H1 (cell line): ENCODE measurements around the gene FHL2. TPM values are rescaled to one million over a fixed set of nuclear protein-coding genes. Genes with fewer than 3 reads are reported as not detected.

ENCODE experiments used
- CTCF ChIA-PET: fragments of 300-600 bp; sonication (Branson Sonifier 250); formaldehyde crosslinking; loops from one replicate; lab custom pipeline; 2021; ENCODE audit not compliant: partially characterized antibody; lab: Charles Lee
- POLR2A ChIA-PET: fragments of 300-600 bp; sonication (Branson Sonifier 250); formaldehyde crosslinking; loops from one replicate; lab custom pipeline; 2021; ENCODE audit warnings: inconsistent platforms; ENCODE audit not compliant: partially characterized antibody; lab: Charles Lee
- DNase-seq, 2 experiments: peaks; one replicate each; pipeline versions ENCODE4 v3.0.0 to v3.0.0-alpha.2; 2010 to 2022; ENCODE audit warnings: low spot score in 2 of 2, low read depth in 1 of 2, mixed read lengths in 1 of 2
- FAIRE-seq: peaks from 2 replicates; lab custom pipeline; 2011; peaks lifted over from hg19 to GRCh38; lab: Jason Lieb, UNC
- H2AFZ ChIP-seq: 2 replicates; pipeline ENCODE4 v1.8.1; 2012; ENCODE audit warnings: low read length, inconsistent platforms
- H2AK5ac ChIP-seq: 2 replicates; pipeline ENCODE4 v1.6.1; 2013; ENCODE audit warnings: low read depth, low read length
- H2BK120ac ChIP-seq: replicated peaks from 2 replicates; pipeline ENCODE3; 2013; ENCODE audit warnings: low read depth, low read length, inconsistent platforms
- H2BK12ac ChIP-seq: 2 replicates; pipeline ENCODE4 v1.6.1; 2013; ENCODE audit warnings: low read depth, low read length
- H2BK15ac ChIP-seq: 2 replicates; pipeline ENCODE4 v1.6.1; 2013; ENCODE audit warnings: low read length
- H2BK20ac ChIP-seq: 2 replicates; pipeline ENCODE4 v1.6.1; 2013; ENCODE audit warnings: low read length
- H2BK5ac ChIP-seq: 2 replicates; pipeline ENCODE4 v1.6.1; 2013; ENCODE audit warnings: low read depth, low read length
- H3K14ac ChIP-seq: 2 replicates; pipeline ENCODE4 v1.6.1; 2013; ENCODE audit warnings: inconsistent platforms; ENCODE audit not compliant: insufficient read length
- H3K18ac ChIP-seq: 2 replicates; pipeline ENCODE4 v1.6.1; 2013; ENCODE audit warnings: low read length; ENCODE audit errors: extremely low read depth
- H3K23ac ChIP-seq: 2 replicates; pipeline ENCODE4 v1.6.1; 2013; ENCODE audit warnings: inconsistent platforms; ENCODE audit not compliant: insufficient read length
- H3K23me2 ChIP-seq: 2 replicates; pipeline ENCODE4 v1.6.1; 2013; ENCODE audit warnings: low read depth, low read length
- H3K27ac ChIP-seq: 2 replicates; pipeline ENCODE4 v1.6.1; 2011; ENCODE audit warnings: low read depth, low read length, inconsistent platforms
- H3K27me3 ChIP-seq, 4 experiments: replicated peaks in 1 of 4; 1 replicate in 1 of 4; 2 replicates in 3 of 4; pipeline versions ENCODE4 v1.6.1 to v1.8.1; 2011 to 2013; ENCODE audit warnings: low read length in 3 of 4, mild to moderate bottlenecking in 3 of 4, inconsistent platforms in 2 of 4, mixed read lengths in 2 of 4, moderate library complexity in 1 of 4; ENCODE audit not compliant: control insufficient read depth in 3 of 4, insufficient read depth in 3 of 4; ENCODE audit errors: extremely low read depth in 1 of 4
- H3K36me3 ChIP-seq, 4 experiments: 2 replicates each; pipeline versions ENCODE4 v1.6.1 to v1.8.1; 2011 to 2013; ENCODE audit warnings: mild to moderate bottlenecking in 4 of 4, low read length in 3 of 4, moderate library complexity in 2 of 4, control low read depth in 1 of 4, inconsistent platforms in 1 of 4; ENCODE audit not compliant: insufficient read depth in 4 of 4, control insufficient read depth in 2 of 4
- H3K4ac ChIP-seq: replicated peaks from 2 replicates; pipeline ENCODE3; 2013; ENCODE audit warnings: low read length, low read depth, mixed read lengths, inconsistent platforms; ENCODE audit not compliant: insufficient read length
- H3K4me1 ChIP-seq, 4 experiments: replicated peaks in 1 of 4; 1 replicate in 1 of 4; 2 replicates in 3 of 4; pipeline versions ENCODE4 v1.6.1 to v1.8.1; 2011 to 2013; ENCODE audit warnings: low read length in 3 of 4, inconsistent platforms in 2 of 4, mixed read lengths in 1 of 4; ENCODE audit not compliant: insufficient read depth in 4 of 4, control insufficient read depth in 3 of 4
- H3K4me2 ChIP-seq, 2 experiments: 2 replicates each; pipeline versions ENCODE4 v1.6.1 to v1.8.1; 2011 to 2013; ENCODE audit warnings: low read depth in 2 of 2, low read length in 2 of 2, control low read depth in 1 of 2, inconsistent platforms in 1 of 2, mild to moderate bottlenecking in 1 of 2; ENCODE audit not compliant: insufficient read depth in 1 of 2
- H3K4me3 ChIP-seq, 4 experiments: fragments of 200-600, 300-600 bp in 1 of 4; sonication (generic), shearing (Covaris generic), sonication (Bioruptor Twin) in 1 of 4; 2 replicates each; pipeline versions ENCODE4 v1.5.1 to v1.8.1; 2011 to 2016; ENCODE audit warnings: low read length in 4 of 4, low read depth in 3 of 4, control low read depth in 2 of 4, inconsistent platforms in 2 of 4, mild to moderate bottlenecking in 2 of 4, mixed read lengths in 1 of 4, moderate library complexity in 1 of 4; ENCODE audit not compliant: insufficient read depth in 2 of 4; ENCODE audit errors: extremely low read depth in 1 of 4
- H3K56ac ChIP-seq: replicated peaks from 2 replicates; pipeline ENCODE3; 2013; ENCODE audit warnings: low read depth, mild to moderate bottlenecking, mixed read lengths, low read length, inconsistent platforms; ENCODE audit not compliant: insufficient read length
- H3K79me1 ChIP-seq: 2 replicates; pipeline ENCODE4 v1.6.1; 2013; ENCODE audit warnings: low read depth, low read length, control low read depth
- H3K79me2 ChIP-seq, 2 experiments: 2 replicates each; pipeline versions ENCODE4 v1.6.1 to v1.8.1; 2012 to 2013; ENCODE audit warnings: low read length in 2 of 2, mild to moderate bottlenecking in 2 of 2, inconsistent platforms in 1 of 2; ENCODE audit not compliant: insufficient read depth in 2 of 2, control insufficient read depth in 1 of 2
- H3K9ac ChIP-seq, 4 experiments: replicated peaks in 1 of 4; 1 replicate in 1 of 4; 2 replicates in 3 of 4; pipeline versions ENCODE4 v1.6.1 to v1.8.1; 2011 to 2013; ENCODE audit warnings: low read depth in 3 of 4, low read length in 3 of 4, control low read depth in 2 of 4, mild to moderate bottlenecking in 2 of 4, moderate library complexity in 2 of 4, inconsistent platforms in 1 of 4; ENCODE audit errors: extremely low read depth in 1 of 4
- H3K9me3 ChIP-seq, 2 experiments: 2 replicates each; pipeline versions ENCODE4 v1.6.1 to v1.8.1; 2012 to 2013; ENCODE audit warnings: mild to moderate bottlenecking in 2 of 2, moderate library complexity in 2 of 2, control low read depth in 1 of 2, inconsistent platforms in 1 of 2, low read depth in 1 of 2, low read length in 1 of 2, mixed read lengths in 1 of 2; ENCODE audit not compliant: insufficient read depth in 2 of 2
- H4K20me1 ChIP-seq, 2 experiments: replicated peaks in 1 of 2; 2 replicates each; pipeline versions ENCODE3 to v1.8.1; 2011 to 2013; ENCODE audit warnings: inconsistent platforms in 2 of 2, low read length in 2 of 2, mild to moderate bottlenecking in 1 of 2; ENCODE audit not compliant: insufficient read depth in 2 of 2, control insufficient read depth in 1 of 2
- H4K5ac ChIP-seq: 2 replicates; pipeline ENCODE4 v1.6.1; 2013; ENCODE audit warnings: low read length, low read depth, mixed read lengths, inconsistent platforms; ENCODE audit not compliant: insufficient read length
- H4K8ac ChIP-seq: 2 replicates; pipeline ENCODE4 v1.8.0; 2013; ENCODE audit warnings: mild to moderate bottlenecking, moderate library complexity, low read length, inconsistent platforms; ENCODE audit not compliant: insufficient read depth; ENCODE audit errors: extremely low read depth
- H4K91ac ChIP-seq: replicated peaks from 2 replicates; pipeline ENCODE3; 2013; ENCODE audit warnings: low read length, mixed read lengths, inconsistent platforms; ENCODE audit not compliant: insufficient read length
- BRCA1 ChIP-seq: IDR thresholded peaks from 2 replicates; pipeline ENCODE4 v1.6.1; 2012; ENCODE audit warnings: low read depth, low read length, improper control_type of control experiment
- CBX5 ChIP-seq: fragments of 300-800, 300-1000 bp; sonication (generic); IDR thresholded peaks from 2 replicates; pipeline ENCODE4 v1.7.1; 2016; ENCODE audit warnings: antibody characterized with exemption, low read length, low read depth
- CEBPB ChIP-seq: IDR thresholded peaks from 2 replicates; pipeline ENCODE4 v1.6.1; 2012; ENCODE audit warnings: low read depth, low read length
- CHD2 ChIP-seq: IDR thresholded peaks from 2 replicates; pipeline ENCODE4 v1.6.1; 2012; ENCODE audit warnings: low read length, improper control_type of control experiment
- EGR1 ChIP-seq: IDR thresholded peaks from 2 replicates; pipeline ENCODE4 v1.6.1; 2011; ENCODE audit warnings: low read depth, low read length, borderline replicate concordance
- EZH2 ChIP-seq: fragments of 200-600 bp; sonication (generic); IDR thresholded peaks from 2 replicates; pipeline ENCODE4 v1.7.1; 2012; ENCODE audit warnings: low read depth, mild to moderate bottlenecking, moderate library complexity, low read length, inconsistent platforms; ENCODE audit not compliant: severe bottlenecking
- RAD21 ChIP-seq, 2 experiments: IDR thresholded peaks in 1 of 2; conservative IDR thresholded peaks in 1 of 2; 2 replicates each; pipeline ENCODE4 v1.6.1; 2011; ENCODE audit warnings: low read depth in 2 of 2, low read length in 2 of 2, improper control_type of control experiment in 1 of 2, inconsistent platforms in 1 of 2, mild to moderate bottlenecking in 1 of 2, moderate library complexity in 1 of 2
- RNF2 ChIP-seq: fragments of 200-900, 300-1000 bp; sonication (generic); IDR thresholded peaks from 2 replicates; pipeline ENCODE4 v1.7.1; 2016; ENCODE audit warnings: borderline replicate concordance, low read depth, mild to moderate bottlenecking, antibody characterized with exemption, low read length; ENCODE audit not compliant: poor library complexity, severe bottlenecking; ENCODE audit errors: missing control alignments
- SUZ12 ChIP-seq: fragments of 200-600 bp; sonication (generic); IDR thresholded peaks from 2 replicates; pipeline ENCODE4 v1.6.1; 2012; ENCODE audit warnings: mild to moderate bottlenecking, inconsistent platforms, low read length, moderate library complexity, mixed read lengths
- ZNF274 ChIP-seq: IDR thresholded peaks from 2 replicates; pipeline ENCODE4 v1.7.0; 2012; ENCODE audit warnings: low read length, borderline replicate concordance; ENCODE audit errors: extremely low read depth
- WGBS, 2 experiments: shearing (Covaris generic) in 1 of 2; methylation state at CpG; one replicate each; pipeline versions ENCODE4 v1.1.6 to v1.1.7; 2013 to 2015; ENCODE audit warnings: low lambda C conversion rate in 2 of 2, mixed read lengths in 2 of 2, inconsistent platforms in 1 of 2, low coverage in 1 of 2, missing lambda C conversion rate in 1 of 2; ENCODE audit not compliant: insufficient replicate concordance in 2 of 2, insufficient coverage in 1 of 2, insufficient read length in 1 of 2; ENCODE audit errors: extremely low coverage in 1 of 2, missing lambda C conversion rate in 1 of 2; 5-methylcytosine and 5-hydroxymethylcytosine counted together
- polyA plus RNA-seq, 7 experiments: library from polyadenylated mRNA; depleted of rRNA in 3 of 7; stranded (reverse) in 5 of 7; unstranded in 2 of 7; fragments of >200 nt in 5 of 7; fragments of 200-250 nt in 2 of 7; gene quantifications; 1 replicate in 5 of 7; 2 replicates in 1 of 7; 4 replicates in 1 of 7; pipeline versions ENCODE4 v1.2.1 to v1.2.3, GENCODE V29; 2011 to 2013; ENCODE audit warnings: missing spikeins in 2 of 7, mixed read lengths in 2 of 7
- total RNA-seq: library from RNA; stranded (reverse); fragmentation: NEBNext Ultra II Directional; extraction: Animal tissue kit (Norgen Biotek cat#: 25700); gene quantifications from 2 replicates; pipeline ENCODE4 v1.2.1, GENCODE V29; 2021

FHL2 gene
- total and polyA plus RNA-seq, 2 of the 8 experiments (the other 6 are each of a cell fraction or from before 2014, with no cell fraction given), result 33.2 to 64.3 TPM

DNA sequence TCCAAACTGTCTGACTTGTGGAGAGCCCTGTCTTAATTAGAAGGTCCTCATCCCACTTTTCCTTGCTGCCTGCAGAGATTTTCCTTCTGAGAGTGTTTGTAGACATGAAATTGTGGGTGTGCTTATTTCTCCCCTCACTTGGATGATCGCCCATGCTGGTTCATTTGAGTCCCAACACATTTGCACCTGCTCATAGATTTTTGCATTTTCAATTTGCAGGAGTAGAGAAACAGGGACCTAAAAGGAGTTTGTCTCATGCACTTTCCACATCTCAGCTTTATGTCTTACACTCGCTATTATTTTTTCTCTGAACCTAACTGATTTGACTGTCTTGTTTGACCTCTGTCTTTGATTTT, 33.2 kb upstream of the FHL2 start:
- no peak overlapping the region for H4K8ac ChIP-seq
- H2BK5ac ChIP-seq, result no peak overlapping the region
- no peak overlapping the region for H2BK12ac ChIP-seq
- FAIRE-seq (no peak), DNase-seq (no peak)
- no peak overlapping the region for H2BK120ac ChIP-seq
- H3K4me3 ChIP-seq, result no peak overlapping the region
- H3K4me2 ChIP-seq, result no peak overlapping the region
- no peaks in the 10 kb centered on the region for H3K9me3 ChIP-seq
- no peaks in the 10 kb centered on the region for H3K36me3 ChIP-seq
- no peak overlapping the region for H3K56ac ChIP-seq
- H2AFZ ChIP-seq, result no peak overlapping the region; the same call in 1 of the 2 replicates
- H4K20me1 ChIP-seq, result no peaks in the 10 kb centered on the region
- no peaks in the 10 kb centered on the region; the same call in 1 of the 2 replicates for H3K79me1 ChIP-seq
- H3K27me3 ChIP-seq, result no peaks in the 10 kb centered on the region
- POLR2A ChIA-PET, result no interaction called here
- H3K27ac ChIP-seq, result no peak overlapping the region
- no peak overlapping the region for H3K18ac ChIP-seq
- no peak overlapping the region for H2BK15ac ChIP-seq
- no peak overlapping the region for H2BK20ac ChIP-seq
- H3K79me2 ChIP-seq, result no peaks in the 10 kb centered on the region
- no peak overlapping the region for H3K9ac ChIP-seq
- H4K5ac ChIP-seq, result no peak overlapping the region
- H3K14ac ChIP-seq, result no peak overlapping the region
- CTCF ChIA-PET, result interaction anchor here (1.2 kb wide), 1 partner anchor 23 kb away, joined by 4 read pairs; no protein-coding TSS in a partner anchor
- no peak overlapping the region for H3K23ac ChIP-seq
- H4K91ac ChIP-seq, result no peak overlapping the region
- H3K4me1 ChIP-seq, result peaks cover 3 to 8% (median 6%) of the 10 kb centered on the region in 4 experiments; a peak in 5 of 7 replicates
- WGBS, 2 experiments, result 95% methylated on average over 2 of the region's 2 CpGs; no CpG with 5 or more reads in 1 of the 2 experiments
- H3K4ac ChIP-seq, result no peak overlapping the region
- H3K23me2 ChIP-seq, result no peaks in the 10 kb centered on the region
- H2AK5ac ChIP-seq, result no peak overlapping the region
- TF ChIP-seq CBX5, result no peak
- TF ChIP-seq RNF2, result no peak
- TF ChIP-seq BRCA1, result no peak
- no peak for TF ChIP-seq CHD2
- TF ChIP-seq EGR1, result no peak
- TF ChIP-seq EZH2, result no peak
- no peak for TF ChIP-seq SUZ12
- no peak for TF ChIP-seq ZNF274
- no peak for TF ChIP-seq CEBPB
- TF ChIP-seq RAD21 (IDR thresholded peaks at IDR 0.05 in 1 of 2, conservative IDR thresholded peaks at IDR 0.05 in 1 of 2; ENCODE audit: low read depth in 2 of 2, low read length in 2 of 2), result no peak
